Keratinocyte (primary cell): Measurements from ENCODE around the gene PARN.

ENCODE experiments used
- CTCF ChIP-seq, 3 experiments: IDR thresholded peaks in 1 of 3; conservative IDR thresholded peaks in 1 of 3; optimal IDR thresholded peaks in 1 of 3; 2 replicates in 2 of 3; 3 replicates in 1 of 3; pipeline versions ENCODE3 to v1.5.1; 2011; ENCODE audit warnings: low read length in 3 of 3, mild to moderate bottlenecking in 3 of 3, moderate library complexity in 2 of 3, control low read depth in 1 of 3, inconsistent platforms in 1 of 3; ENCODE audit not compliant: insufficient read depth in 2 of 3; ENCODE audit errors: extremely low read depth in 1 of 3
- EZH2 ChIP-seq: IDR thresholded peaks from one replicate; pipeline ENCODE4 v1.6.1; 2012; ENCODE audit warnings: inconsistent platforms, mild to moderate bottlenecking, low read length, moderate library complexity

GRCh38 chr16:14509675-14510132, 120.4 kb downstream of the PARN start:
- TF ChIP-seq CTCF (optimal IDR thresholded peaks at IDR 0.05 in 1 of 3, IDR thresholded peaks at IDR 0.05 in 1 of 3, conservative IDR thresholded peaks at IDR 0.05 in 1 of 3; ENCODE audit: extremely low read depth in 1 of 3, insufficient read depth in 2 of 3, low read length in 3 of 3) (no peak), EZH2 (no peak)
